ENCODE measurements around the gene EPS8.
A peak's percentile ranks its signal among the peaks of the same experiment; 100 is the strongest.

Gene EPS8

DNA sequence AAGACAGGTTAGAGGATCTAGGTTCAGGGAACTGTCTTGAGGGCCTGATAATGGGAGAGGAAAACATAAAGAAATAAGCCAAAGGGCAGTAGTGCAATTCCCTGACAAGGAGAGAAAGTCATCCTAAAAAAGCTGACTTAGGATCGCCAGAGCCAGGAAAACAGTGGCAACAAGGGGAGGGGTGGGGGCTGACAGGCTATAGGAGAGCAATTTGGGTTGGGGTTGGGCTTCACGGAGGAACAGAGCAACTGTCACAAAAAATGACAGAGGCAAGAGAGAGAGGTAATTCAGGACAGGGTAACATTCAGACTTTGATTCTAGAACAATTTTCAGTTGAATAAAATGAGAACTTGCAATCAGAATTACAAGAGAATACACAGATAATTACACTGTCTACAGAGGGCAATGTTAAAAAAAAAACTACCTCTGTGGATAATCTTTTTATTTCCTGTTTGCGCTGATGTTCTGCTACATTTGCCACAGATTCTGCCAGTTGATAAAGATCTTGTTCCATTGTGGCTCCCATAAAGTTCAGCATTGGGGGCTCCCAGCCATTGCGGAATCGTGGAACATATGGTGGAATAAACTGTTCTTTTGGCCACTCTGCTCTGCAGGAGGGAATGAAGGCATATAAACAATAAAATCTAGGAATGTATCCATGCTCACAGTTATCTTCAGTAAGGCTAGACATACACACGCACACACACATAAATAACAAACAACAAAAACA, 138.6 kb downstream of the EPS8 start:
- no peak overlapping the region for H3K27ac ChIP-seq
- TF ChIP-seq, protein P1, sequence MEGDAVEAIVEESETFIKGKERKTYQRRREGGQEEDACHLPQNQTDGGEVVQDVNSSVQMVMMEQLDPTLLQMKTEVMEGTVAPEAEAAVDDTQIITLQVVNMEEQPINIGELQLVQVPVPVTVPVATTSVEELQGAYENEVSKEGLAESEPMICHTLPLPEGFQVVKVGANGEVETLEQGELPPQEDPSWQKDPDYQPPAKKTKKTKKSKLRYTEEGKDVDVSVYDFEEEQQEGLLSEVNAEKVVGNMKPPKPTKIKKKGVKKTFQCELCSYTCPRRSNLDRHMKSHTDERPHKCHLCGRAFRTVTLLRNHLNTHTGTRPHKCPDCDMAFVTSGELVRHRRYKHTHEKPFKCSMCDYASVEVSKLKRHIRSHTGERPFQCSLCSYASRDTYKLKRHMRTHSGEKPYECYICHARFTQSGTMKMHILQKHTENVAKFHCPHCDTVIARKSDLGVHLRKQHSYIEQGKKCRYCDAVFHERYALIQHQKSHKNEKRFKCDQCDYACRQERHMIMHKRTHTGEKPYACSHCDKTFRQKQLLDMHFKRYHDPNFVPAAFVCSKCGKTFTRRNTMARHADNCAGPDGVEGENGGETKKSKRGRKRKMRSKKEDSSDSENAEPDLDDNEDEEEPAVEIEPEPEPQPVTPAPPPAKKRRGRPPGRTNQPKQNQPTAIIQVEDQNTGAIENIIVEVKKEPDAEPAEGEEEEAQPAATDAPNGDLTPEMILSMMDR (conservative IDR thresholded peaks at IDR 0.05): no peak

DNA sequence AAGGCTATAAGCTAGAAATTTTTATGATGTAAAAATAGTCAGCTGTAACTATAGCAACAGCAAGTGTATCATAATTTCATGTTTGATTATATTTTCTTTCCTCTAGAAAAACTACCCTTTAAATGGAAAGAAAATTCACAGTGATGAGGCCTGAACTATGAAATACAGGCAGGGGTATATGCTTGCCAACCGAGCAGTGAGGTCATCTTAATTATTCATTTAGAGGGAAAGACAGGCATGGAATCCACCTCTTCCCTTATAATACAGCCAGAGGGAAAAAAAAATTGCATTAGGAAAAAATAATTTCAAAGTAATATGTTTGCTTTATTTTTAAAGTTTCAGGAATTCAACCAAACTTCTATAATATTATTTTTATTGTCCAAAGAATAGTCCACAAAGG, 139.8 kb downstream of the EPS8 start:
- no peak overlapping the region for H3K27ac ChIP-seq
- TF ChIP-seq, protein P1 (conservative IDR thresholded peaks at IDR 0.05): no peak

DNA sequence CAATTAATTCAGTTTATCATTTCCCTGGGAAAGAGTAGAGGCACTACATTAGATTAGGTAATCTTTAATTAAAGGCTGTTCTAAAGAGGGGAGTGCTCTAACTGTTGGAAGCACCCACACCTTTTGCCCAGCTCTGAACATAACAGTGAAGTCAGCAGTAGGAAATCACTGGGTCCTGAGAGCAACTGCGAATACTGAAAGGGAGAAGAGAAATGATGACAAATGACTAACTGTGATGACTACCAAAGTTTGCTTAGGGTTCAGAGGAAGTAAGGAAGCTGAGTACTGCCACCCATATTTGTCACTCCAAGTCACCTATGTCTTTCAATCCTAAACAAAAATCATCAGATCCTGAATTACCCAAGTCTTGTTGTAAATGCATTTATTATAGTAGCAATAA, 140.6 kb downstream of the EPS8 start:
- no peak overlapping the region for H3K27ac ChIP-seq
- TF ChIP-seq, protein P1 (conservative IDR thresholded peaks at IDR 0.05): no peak

DNA sequence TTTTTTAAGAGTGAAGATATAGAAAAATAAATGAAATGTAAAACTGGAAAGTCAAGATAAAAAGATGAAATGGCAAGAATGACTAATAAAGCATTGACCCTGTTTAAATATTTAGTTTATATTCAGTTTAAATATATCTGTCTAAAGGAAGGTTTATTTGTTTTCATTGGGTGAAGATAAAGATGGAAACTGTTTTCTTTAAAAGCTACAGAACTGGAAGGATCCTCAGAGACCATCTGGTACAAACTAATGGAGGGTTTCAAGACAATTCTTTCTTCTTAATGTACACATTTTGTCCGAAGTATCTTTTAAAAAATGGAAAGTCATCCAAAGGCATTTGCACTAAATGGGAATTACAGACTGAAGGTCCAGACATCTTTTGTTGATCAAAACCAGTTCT, 142.6 kb downstream of the EPS8 start:
- no peak overlapping the region for H3K27ac ChIP-seq
- TF ChIP-seq, protein P1 (conservative IDR thresholded peaks at IDR 0.05): no peak

DNA sequence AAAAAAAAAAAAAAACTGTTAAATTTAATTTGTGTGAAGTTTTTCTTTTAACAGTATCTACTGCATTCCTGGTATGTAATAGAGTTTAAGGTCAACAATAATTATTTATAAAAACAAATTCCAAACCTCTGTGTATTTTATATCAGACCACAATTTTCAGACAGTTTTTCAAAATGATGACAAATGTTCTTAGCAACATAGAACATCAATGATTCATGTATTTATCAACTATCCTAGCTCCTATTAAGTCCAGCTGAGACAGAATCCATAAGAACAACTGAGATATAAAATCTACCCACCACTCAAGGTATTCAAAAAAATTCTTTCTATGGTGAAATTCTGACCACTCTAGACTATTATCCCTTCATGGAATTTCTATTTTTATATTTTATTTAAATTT, 144.5 kb downstream of the EPS8 start:
- H3K27ac ChIP-seq: no peak overlapping the region
- TF ChIP-seq, protein P1 (conservative IDR thresholded peaks at IDR 0.05): no peak

DNA sequence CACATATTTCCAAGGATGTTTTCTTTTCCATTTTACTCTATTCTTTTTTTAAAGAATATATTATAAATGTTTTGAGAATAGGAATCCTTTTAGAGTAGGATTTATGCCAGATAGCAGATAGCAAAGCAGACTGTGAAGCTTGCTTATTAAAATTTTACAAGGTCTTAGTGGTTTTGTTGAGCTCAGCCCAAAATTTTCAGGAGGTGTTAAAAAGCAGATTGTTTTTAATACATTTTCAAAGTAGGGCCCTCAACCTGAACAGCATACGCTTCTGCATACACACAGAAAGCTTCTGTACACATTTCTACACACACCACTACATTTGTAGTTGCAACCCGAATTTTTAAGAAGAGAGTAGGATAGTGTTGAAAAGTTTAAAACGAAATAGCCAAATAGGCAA, 151.0 kb downstream of the EPS8 start:
- H3K27ac ChIP-seq: peak overlapping the region; percentile 13; the same call in 1 of the 2 replicates
- TF ChIP-seq, protein P1 (conservative IDR thresholded peaks at IDR 0.05): no peak

DNA sequence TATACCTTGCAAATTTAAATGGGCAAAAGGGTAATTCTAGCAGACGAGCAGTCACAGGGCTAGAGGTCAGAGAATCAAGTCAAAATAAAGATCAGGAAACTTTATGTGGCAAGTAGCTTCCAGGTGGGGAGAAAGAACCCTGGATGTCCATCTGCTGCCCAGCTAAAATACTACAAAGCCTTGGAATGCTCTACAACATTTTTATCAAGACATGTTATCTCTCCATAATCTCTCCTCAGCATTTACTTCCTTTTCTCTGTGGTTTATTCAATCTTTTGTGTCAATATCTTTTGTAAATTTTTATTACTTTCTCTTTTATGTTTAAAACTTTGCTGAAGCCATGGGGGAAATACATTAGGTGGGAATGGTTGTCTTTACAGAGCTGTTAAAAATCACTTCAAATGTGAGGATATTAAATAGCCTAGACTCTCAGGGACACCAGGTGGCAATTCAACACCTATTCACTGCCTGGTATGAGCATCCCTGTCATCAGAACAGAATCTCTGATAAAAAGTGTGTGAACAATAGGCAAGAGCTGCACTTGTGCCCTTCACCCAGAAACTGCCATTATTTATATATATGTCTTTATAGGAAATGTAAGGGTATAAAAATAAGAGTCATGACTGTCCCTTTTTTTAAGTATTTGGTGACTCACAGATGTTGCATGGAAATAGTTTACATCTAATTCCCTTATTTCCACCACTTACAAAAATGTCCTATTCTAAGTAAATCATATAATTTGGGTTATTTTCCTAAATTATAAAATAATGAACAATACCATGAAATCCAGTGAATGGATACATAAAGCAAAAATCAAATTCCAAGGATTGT, 152.9 kb downstream of the EPS8 start:
- TF ChIP-seq, protein P1 (conservative IDR thresholded peaks at IDR 0.05): peak; percentile 14; the same call in 1 of the 2 replicates
- H3K27ac ChIP-seq: no peak overlapping the region
